HG03175 (cell line): ENCODE data around the gene BLOC1S4.

Experiments
- ATAC-seq: cut with Tn5 transposase; IDR thresholded peaks from one replicate; pipeline ENCODE4 v1.9.1; 2021; ENCODE audit warnings: mild to moderate bottlenecking, moderate library complexity; ENCODE audit not compliant: unreplicated experiment

Gene BLOC1S4

DNA sequence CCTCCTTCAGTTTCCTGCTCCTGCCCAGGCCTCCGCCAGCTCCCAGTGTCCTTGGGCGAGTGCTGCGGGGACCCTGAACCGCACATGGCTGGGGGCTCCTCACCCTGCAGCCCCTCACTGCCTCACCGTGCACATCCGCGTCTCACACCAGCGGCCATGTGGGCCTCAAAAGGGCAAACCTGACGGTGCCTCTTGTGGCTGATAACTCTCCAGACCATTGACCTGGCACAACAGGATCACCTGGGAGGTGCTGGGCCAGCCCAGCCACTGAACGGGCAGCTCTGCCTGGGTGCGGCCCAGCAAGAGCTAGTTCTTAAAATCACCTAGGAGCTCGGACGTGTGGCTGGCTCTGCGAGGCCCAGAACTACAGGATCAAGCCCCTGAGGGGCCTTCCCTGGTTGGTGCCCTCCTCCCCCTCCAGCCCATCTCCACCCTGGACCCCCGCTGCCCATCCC lies 26.4 kb upstream of the BLOC1S4 start:
- ATAC-seq: no peak

DNA sequence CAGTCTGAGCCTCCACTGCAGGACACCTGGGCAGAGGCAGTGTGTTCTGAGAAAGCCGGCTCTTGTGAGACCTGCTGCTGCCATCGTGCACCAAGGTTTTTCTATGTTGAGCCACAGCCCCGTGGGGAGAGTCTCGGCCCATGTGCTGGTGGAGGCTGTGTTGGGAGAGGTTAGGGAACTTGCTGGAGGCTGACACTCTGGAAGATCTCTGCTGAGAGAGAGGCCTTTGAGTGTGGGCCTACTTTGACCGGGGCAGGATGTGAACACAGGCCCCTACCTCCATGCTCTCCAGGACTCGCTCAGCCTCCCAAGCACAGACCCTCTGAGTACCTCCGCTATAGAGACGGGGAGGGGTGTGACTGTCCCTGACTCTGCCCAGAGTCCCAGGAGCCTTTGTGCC lies 23.6 kb upstream of the BLOC1S4 start:
- ATAC-seq: no peak

DNA sequence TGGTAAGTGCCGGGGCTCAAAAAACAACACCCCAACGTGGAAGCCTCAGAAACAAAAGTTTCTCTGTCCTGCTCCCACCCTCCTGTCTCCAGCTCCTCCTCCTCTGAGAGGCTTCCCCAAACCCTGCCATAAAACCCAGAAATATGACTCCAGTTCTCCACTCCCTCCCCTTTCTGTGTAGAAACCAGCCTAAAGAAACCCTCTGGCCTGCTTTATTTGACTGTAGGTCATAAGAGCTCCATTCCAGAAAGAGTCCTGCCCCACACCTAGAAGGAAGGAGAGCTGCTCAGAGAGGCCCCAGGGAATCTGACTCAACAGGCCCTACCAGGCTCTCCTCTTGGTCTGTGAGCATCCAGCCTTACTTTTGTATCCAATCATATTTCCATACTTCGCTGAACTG lies 23.2 kb upstream of the BLOC1S4 start:
- ATAC-seq: no peak

DNA sequence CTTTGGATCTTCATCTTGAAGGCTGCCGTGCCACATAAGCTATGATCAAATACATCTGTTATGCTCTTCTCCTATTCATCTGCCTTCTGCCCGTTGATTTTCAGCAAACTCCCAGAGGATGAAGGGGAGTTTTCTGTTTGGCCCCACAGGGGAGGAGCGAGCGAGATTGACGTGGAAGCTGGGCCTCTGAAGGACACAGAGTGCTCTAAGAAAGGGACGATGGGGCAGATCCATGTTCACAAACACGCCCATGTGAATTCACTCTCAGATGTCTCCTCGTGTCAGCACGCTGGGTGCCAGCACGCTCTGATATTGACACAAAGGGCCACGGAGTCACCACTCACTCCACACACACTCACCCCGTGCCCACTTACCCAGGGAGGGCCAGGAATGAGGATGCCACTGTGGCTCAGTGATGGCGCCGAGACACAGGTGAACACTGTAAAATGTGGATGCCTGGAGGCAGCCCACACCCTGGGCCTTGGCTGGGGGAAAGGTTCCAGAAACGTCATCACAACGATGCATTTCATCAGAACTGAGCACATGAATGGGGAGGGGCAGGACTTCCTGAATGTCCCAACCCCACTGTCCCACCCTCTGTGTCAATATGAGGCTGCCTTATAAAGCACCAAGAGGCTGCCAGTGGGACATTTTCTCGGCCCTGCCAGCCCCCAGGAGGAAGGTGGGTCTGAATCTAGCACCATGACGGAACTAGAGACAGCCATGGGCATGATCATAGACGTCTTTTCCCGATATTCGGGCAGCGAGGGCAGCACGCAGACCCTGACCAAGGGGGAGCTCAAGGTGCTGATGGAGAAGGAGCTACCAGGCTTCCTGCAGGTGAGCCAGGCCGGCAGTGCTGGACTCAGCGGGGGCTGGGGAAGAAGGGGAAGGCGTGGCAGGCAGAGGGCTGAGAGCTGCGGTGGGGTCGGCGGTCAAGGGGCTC lies 22.5 kb upstream of the BLOC1S4 start, which contains the start of gene S100P:
S100P (plus strand) TSS at position 648 of the 946 bp plus-strand sequence; CDS start at position 703, 55 bp downstream.
- ATAC-seq: no peak

DNA sequence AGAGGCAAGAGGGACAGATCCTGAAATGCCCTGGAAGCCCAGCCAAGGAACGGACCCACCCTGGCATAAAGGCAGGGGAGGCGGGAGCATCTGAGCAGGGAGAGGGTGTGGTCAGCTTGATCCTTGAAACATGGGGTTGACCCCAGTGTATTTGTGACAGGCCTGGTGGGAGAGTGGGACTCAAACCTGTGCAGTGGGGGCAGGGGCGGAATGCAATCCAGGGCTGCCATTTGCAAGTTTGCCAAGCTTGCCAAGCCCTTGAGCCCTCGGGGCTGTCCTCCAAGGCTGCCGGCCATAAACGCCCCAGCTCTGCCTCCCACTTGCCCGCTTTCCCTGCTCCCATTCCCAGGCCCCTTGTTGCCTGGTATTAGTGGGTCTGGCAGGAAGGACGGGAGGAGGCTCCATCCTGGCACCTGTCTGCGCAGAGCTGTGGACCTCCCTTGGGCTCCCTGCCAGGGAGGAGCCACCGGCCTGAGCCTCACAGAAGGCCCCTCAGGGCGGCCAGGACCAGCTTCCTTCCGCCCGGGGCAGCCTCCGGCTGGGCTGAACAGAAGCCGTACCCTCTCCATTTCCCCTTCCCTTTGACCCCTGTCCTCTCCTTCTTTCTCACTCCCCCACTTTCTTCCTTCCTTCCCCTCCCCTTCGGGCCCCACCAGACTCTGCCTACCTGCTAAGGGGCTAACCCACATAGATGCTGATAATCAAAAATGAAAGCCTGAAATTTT lies 21.6 kb upstream of the BLOC1S4 start:
- no peak for ATAC-seq

DNA sequence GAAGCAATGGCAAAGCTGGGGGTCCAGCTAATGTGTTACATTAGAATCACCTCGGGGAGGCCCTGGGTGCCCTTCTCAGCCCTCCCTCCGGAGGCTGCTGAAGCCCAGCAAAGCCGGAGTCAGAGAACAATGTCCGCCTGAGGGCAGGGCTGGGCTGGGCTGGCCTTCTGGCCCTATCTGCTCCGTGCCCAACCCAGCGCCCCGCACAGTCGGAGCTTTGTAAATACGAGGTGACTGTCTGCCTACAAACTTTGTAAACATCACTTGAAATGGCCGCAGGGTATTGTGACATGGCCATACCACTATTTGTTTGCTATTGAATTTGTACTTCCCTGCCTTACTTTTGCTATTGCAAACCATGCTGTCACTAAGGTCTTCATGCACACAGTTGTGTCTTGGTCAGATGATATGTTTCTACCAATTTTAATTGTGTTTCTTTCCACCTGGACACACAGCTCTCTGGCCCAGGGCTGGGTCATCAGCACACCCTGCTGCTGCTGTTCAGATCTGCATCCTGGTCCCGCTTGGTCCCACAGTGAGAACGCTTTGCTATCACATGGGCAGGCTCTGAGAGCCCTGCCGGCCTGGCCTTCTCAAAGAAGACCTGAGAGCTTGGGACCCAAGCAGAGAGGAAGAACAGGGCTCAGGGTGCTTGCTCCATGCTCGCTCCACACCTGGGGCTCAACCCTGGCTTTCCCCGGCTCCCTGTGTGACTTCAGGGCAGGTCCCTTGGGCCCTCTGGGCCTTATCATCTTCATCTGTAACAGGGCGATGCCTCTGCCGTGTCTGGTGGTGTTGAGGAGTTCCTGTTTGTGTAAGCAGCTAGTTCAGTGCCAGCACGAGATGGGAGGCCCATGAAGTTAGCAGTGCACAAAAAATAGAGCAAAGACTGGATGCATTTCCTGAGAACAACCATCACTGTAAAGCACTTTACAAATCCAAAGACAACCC lies 20.0 kb upstream of the BLOC1S4 start:
- ATAC-seq: no peak

DNA sequence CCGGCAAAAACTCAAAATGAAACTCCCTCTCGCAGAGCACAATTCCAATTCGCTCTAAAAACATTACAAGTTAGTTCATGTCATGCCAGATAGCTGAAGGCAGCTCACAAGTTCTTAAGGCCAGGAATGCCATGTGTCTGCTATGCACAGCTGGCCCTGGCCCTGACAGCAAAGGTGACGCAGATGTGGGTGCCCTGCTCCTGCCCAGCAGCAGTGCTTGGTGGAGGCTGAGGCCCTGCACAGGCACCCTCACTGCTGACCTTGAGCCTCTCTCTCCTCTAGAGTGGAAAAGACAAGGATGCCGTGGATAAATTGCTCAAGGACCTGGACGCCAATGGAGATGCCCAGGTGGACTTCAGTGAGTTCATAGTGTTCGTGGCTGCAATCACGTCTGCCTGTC lies 19.4 kb upstream of the BLOC1S4 start:
- no peak for ATAC-seq

DNA sequence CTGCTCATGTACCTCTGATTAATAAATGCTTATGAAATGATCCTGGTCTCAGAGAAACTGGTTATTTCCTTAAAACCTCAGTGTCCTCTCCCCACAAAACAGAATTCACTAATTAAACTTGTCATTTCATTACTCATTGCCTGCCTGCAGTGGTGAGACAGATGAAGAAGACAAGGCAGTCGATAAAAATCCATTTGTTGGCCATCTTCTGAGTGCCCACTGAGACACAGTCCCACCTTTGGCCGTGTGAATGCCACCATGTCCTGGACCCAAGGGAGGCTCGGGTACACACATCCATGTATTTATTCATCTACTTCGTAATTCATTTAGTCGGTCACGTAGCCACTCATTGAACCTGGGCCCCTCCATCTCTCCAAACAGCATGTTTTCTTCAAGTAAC lies 18.8 kb upstream of the BLOC1S4 start:
- ATAC-seq: no peak

DNA sequence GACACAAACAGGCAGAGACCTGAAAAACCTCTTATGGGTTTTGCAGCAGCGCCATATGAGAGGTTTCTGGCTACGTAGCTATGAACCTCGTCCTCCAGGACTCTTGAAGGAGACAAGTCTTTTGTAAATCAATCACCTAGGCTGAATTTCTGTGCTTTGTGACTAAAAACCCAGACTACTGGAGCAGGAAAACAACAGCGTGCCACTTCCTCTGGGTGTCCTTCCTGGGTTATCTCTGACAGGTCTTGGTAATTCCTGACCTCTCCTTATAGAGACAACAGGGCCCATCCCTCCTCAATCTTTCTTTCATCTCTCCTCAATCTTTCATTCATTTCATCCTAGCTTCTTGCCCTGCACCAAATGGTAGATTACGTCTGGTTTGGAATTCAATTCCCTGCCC lies 16.6 kb upstream of the BLOC1S4 start:
- no peak for ATAC-seq

DNA sequence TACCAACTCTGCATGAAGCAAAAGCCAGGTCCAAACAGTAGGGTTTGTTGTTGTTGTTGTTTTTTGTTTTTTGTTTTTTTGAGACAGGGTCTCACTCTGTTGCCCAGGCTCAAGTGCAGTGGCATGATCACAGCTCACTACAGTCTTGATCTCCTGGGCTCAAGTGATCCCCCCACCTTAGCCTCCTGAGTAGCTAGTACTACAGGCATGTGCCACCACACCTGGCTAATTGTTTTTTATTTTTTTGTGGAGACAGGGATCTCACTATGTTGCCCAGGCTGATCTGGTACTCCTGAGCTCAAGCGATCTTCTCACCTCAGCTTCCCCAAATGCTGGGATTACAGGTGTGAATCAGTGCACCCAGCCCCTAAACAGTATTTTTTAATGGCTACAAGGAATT lies 16.1 kb upstream of the BLOC1S4 start:
- ATAC-seq: no peak

DNA sequence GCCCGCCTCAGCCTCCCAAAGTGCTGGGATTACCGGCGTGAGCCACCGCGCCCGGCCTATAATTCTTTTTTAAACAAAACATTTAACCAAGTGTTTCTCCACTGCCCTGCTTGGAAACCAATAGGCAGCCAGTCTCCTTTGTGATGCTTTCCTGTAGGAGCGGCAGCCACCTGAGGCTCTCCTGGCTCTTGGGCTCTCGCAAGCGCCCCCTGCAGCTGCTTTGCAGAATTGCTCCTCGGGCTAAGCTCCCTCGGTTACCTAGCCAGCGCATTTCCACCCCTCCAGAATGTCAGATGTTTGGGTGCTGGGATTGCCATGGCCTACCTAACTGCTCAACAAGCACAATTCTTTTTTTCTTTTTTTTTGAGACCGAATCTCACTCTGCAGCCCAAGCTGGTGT lies 14.6 kb upstream of the BLOC1S4 start:
- no peak for ATAC-seq

DNA sequence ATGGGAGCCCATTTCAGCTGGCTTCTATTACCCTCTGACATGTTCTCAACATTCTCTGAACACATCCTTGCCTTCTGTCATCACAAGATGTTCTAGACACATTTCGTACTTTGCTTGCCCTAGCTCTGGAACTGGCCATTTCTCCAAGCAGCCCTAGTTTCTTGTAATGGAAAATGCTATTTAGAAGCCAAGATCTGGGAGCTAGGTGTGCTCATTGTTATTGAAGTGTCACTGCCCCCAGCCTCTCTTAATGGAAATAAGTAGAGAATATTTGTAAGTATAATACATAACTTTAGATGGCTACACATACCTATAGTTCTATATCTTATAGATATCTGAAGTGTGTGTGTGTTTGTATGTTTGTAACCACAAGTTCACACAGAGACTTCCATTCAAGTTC lies 13.2 kb upstream of the BLOC1S4 start:
- ATAC-seq: no peak

DNA sequence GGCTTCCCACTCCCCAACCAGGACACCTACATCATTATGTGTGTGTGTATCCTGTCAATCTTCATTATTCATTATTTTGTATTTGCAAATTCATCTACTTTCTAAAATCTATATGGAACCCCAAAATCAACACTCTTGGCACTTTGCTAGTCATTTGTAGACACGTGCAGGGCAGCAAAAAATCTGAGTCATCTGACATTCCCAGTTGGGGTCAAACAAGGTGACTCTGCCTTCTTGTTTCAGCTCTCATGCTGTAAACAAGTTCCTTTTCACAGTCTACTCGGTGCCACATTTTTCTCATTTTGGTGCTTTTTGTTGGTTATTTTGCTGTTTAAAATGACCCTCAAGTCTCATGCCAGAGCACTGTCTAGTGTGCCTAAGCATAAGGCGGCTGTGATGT lies 12.2 kb upstream of the BLOC1S4 start:
- ATAC-seq: no peak

DNA sequence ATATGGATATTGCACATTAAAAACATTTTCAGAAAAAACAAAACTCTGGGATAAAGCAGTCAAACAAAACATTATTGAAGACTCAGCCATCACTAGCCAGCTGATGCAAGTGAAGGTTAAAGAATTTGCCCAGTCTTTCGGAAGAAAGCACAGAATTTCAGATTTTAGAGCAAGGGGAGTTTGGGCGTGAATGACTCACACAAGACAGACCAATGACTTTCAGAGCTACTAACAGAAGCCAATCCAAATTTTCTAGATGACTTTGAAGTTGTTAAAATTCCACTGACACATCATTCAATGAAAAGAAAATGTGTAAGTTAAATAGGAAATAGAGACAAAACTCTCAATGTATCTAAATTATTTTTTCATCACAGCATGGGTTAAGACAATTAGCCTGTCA lies 10.3 kb upstream of the BLOC1S4 start:
- no peak for ATAC-seq

DNA sequence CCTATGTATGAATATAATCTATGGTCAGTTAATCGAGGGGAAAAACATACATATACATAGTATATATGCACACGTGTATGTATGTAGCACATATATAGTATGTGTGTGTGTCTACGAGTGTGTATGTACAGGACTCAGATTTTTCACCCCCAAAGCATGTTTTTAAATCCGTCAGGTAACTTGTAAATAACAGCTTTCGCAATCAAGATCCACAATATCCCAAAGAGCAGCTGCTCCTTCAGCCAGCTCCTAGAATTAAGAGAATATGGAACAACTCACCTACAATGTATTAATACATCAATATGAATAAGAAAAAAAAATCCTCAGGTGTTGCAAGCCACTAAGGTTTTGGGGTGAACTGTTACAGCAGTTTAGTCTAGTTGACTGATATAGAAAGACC lies 9.8 kb upstream of the BLOC1S4 start:
- ATAC-seq: no peak

DNA sequence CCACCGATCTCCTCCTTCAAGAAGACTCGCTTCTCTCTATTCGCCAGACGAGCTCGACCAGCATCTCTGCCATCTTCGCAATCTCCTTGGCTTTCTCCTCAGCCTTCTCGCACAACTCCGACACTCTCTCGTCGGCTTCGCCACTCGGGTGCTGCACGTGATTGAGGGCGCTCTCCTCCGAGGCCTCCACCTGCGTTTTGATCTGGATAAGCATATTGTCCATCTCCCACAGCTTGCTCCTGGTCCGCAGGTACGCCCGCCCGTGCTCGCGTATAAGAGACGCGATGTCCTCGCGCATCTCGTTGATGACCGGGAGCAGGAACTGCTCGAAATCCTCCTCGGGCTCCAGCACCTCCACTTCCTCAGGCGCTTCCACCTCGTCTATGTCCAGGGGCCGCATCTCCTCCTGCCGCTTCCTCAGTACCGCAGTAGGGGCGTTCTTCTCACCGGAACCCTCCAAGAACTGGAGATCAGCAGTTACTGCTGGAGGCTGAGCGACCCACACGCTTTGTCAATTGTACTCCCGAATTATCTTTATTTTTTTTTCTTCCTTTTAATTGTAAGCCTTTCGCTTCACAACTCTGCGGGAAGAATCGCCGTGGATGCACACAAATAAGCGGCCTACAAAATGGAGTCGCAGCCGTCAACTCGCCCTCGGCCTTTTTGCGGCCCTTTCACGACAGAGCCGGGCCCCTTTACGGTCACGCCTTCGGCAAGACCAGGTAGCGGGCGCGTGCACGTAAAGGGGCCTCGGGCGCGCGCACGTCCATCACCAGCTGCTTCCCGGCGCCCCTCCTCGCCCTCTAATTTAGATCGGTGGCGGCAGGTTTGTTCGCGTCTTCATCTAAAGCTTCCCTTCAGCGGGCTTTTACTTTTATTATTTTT lies 6.5 kb upstream of the BLOC1S4 start, which contains the start of gene MRFAP1L1:
MRFAP1L1 (minus strand) TSS at position 636 of the 885 bp plus-strand sequence; CDS start at position 400, 236 bp downstream.
- peak; percentile 68 for ATAC-seq

DNA sequence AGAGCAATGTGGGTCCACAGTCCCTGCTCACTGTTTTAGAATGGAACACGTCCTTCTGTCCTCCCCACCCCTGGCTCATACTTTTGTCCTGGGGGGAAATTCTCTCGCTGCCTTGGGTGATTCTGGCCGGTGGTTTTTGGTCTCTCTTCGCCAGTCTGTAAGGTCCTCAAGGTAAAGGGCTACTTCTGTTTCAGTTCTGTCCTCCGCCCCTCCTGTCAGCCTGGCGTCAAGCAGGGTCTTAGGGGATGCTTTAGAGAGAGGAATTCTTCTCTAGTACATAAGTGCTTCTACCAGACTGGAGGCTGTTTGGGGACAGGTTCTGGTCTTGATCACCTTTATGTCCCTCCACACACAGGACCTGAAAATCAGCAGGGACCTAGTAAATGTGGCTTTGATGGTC lies 5.7 kb upstream of the BLOC1S4 start:
- ATAC-seq: no peak

DNA sequence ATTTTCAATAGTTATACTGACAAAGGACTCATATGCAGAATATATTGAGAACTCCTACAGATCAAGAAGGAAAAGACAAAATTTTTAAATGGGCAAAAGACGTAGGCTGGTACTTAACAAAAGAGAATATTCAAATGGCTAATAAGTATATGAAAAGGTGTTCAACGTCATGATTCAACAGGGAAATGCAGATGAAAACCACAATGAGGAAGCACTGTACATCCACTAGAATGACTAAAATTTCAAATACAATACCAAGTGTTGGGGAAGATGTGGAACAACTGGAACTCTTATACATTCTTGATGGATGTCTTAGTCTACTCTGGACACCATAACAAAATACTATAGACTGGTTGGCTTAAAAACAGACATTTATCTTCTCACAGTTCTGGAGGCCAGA lies 5.0 kb upstream of the BLOC1S4 start:
- ATAC-seq: no peak

DNA sequence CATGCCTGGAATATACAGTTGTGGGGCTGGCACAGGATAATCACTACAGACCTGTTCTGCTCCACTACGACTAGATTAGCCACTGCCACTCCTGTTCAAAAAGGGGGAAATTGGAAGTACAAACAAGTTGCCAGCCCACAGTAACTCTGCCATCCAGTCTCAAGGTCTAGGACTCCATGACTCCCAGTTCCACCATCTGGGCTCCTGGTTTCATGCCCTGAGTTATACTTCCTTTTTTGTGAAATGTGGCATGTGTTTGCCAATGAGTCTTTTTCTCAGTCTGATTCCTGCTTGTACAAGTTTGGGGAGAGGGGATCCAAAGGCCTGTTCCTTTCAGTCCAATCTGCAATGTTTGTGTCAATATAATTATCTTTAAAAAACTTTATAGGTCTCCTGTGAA lies 1.0 kb upstream of the BLOC1S4 start:
- no peak for ATAC-seq

DNA sequence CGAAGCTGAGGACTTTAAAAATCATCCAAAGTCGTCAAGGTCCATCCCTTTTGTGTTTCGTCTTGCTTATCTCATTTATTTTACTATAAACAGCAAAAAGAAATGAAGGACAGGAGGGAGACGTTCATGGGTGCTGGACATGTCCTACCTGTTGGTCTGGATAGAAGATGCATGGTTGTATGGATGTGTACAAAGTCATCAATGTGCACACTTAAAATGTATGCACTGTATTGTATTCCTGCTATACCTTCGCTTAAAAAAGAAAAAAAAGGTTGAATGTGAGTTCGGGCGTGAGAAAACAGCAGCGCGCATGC lies 313 bp upstream of the BLOC1S4 start:
- no peak for ATAC-seq
